Tibial nerve (tissue), 4 donors: ENCODE results near the gene TMEM156.

Experiments used
- CTCF ChIP-seq, 5 experiments: fragments of 200-600 bp in 3 of 5; fragments of 450-650 bp in 2 of 5; sonication (generic) in 3 of 5; IDR thresholded peaks; one replicate each; pipeline ENCODE4 v1.5.1; 2016 to 2019; ENCODE audit warnings: antibody characterized with exemption in 5 of 5, mild to moderate bottlenecking in 3 of 5, moderate library complexity in 2 of 5
- EP300 ChIP-seq, 2 donors: sonication (generic); formaldehyde crosslinking; IDR thresholded peaks; one replicate each; pipeline ENCODE4 v1.6.1; 2017; ENCODE audit warnings: antibody characterized with exemption in 2 of 2, mild to moderate bottlenecking in 1 of 2
- POLR2A ChIP-seq, 2 donors: fragments of 450-650 bp; IDR thresholded peaks; one replicate each; pipeline ENCODE4 v1.6.1; 2017; ENCODE audit warnings: antibody characterized with exemption in 2 of 2, mild to moderate bottlenecking in 2 of 2, moderate library complexity in 2 of 2

- TF ChIP-seq POLR2A (IDR thresholded peaks at IDR 0.05), result no peak
- no peak for TF ChIP-seq CTCF (IDR thresholded peaks at IDR 0.05)
- no peak for TF ChIP-seq EP300 (IDR thresholded peaks at IDR 0.05)
Observed at GRCh38 chr4:38925492-38926413, 106.5 kb downstream of the TMEM156 start.
